ENCODE measurements around the gene CCDC146.

The CCDC146 gene

DNA sequence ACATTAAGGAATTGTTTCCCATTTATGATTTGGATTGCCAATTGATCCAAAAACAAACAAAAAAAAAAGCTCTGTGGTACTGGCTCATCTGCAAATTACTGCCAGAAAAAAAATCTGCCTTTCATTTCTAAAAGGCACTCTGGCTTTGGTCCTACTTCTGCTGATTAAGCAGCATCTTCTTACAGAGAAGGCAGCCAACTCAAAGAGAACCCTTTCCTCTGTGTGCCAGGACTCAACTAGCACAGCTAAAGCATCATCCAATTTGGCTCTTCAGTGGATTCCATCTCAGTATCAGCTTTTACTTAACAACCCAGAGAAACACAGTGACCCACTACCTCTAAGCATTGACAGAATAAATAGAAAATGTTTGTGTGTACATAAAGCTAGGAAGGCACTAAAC is 213.2 kb downstream of the CCDC146 start:
- no peak for DNase-seq

DNA sequence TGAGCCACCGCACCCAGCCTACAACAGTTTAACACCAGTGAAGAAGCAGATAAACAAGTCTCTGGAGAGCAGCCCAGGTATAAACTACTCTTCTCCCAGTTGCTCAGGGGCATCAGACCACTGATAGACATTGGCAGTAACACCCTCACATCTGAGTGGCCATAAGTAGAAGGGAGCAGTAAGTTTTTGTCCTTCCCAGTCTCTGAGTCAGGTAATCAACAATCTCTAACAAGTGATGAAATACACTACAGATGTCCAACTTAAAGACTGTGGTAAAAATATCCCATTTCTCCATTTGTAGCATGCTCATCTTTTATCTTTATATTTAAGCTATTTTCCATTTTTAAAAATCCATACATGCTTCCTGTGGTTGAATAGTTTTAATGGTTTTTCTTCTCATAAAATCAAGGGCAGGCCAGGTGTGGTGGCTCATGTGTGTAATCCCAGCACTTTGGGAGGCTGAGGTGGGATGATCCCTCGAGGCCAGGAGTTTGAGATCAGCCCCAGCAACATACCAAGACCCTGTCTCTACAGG is 215.1 kb downstream of the CCDC146 start:
- no peak for DNase-seq

DNA sequence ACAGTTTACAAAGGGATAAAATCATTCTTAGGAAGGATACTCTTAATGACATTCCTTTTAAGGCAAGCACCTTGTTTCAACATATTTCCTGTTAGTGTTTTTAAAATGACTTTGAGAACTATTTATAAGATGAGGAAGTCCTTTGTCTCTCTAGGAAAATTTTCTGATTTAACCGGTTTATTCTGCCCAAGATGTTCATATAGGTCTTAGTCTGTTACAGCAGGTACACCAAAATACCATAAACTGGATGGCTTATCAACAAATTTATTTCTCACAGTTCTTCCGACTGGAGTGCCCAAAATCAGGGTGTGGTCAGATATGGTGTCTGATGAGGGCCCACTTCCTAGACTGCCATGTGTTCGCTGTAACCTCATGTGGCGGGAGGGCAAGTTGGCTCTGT is 215.8 kb downstream of the CCDC146 start:
- peak in 1 of 2 donors; percentile 49 for DNase-seq

DNA sequence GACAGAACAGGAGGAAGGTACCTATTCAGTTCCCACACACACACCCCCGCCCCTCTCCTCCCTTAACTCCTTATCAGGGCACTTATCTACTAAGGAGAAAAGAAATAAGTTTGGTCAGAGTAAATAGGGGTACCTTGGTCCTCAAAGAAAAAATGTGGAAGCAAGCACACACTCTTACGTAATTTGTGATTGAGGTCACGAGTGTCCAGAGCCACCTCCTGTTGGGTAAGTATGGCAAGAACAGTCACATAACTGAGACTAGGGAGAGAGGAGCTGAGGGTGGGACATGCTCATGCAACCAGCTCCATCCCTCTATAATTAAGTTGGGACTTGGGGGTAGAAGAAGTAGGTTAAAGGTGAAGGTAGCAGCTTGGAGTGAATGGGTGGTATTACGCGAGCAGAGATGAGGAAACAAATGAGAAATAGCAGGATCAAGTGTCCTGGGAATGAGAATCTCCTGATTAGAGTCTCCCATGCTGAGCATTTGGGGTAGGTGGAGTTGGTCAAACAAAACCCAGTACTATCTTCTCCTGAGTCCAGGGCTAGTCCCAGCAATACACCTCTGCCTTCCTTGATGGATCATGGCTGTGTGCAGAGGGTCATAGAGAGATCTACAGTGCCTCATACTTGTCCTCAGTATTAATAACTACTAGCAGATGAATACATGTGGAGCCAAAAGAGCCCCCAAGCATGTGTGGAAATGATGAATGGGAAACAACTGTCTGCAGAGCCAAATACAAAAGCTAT is 216.6 kb downstream of the CCDC146 start:
- DNase-seq: no peak

DNA sequence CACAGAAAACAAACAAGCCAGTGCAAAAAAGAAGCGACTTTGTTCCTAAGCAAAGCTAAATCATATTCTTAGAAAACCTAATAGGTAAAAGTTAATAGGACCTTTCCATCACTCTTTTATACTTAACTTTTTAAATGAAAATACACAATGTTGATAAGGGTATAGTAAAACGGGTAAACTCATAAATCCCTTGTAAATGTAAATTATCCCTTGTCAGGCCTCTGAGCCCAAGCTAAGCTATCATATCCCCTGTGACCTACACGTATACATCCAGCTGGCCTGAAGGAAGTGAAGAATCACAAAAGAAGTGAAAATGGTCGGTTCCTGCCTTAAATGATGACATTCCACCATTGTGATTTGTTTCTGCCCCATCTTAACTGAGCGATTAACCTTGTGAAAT is 217.3 kb downstream of the CCDC146 start:
- no peak for DNase-seq

All from bone marrow (tissue), 2 donors.